Measurements from ENCODE around the gene KCNAB2. TPM values are rescaled to one million over a fixed set of nuclear protein-coding genes. Genes with fewer than 3 reads are reported as not detected.

The KCNAB2 gene
- total RNA-seq, 1 donor from 2014 or later: 2.7 TPM

DNA sequence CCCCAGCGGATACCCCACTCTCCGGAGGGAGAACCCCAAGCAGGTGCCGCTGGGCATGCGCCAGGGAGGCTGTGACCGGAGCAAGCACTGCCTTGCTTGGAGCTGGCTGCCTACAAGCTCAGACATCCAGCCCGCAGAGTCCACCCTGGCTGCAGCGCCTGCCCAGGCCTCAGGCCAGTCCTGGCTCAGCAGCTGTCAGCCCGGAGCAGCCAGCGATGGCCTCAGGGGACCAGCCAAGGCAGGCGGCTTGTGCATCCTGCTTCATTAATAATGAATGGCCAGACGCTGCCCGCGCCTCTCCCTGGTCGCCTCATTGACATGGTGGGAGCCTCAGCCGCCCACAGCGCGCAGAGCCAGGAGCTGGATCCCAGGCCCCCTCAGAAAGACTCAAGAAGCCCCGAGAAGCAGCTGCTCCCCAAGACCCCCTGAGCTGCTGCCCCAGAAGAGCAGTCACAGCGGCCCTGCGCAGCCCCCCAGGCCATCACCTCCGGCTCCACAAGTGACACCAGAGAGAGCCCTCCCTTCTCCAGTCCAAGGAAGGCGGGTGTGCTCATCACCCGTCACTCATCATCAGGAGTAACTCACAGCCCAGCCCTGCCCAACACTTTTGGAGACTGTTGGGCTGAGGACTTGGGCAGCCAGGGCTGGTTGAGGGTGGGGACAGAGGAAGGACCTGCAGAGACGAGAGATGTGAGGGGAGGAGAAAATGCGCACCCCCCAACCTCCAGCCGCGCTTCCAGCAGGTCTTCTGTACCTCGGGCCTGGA is 19.6 kb downstream of the KCNAB2 start:
- no peak for DNase-seq (ENCODE audit: low read depth)
- H3K27me3 ChIP-seq (ENCODE audit: control insufficient read depth, insufficient read depth, low read length): no peaks in the 10 kb centered on the region
- TF ChIP-seq, protein P1, sequence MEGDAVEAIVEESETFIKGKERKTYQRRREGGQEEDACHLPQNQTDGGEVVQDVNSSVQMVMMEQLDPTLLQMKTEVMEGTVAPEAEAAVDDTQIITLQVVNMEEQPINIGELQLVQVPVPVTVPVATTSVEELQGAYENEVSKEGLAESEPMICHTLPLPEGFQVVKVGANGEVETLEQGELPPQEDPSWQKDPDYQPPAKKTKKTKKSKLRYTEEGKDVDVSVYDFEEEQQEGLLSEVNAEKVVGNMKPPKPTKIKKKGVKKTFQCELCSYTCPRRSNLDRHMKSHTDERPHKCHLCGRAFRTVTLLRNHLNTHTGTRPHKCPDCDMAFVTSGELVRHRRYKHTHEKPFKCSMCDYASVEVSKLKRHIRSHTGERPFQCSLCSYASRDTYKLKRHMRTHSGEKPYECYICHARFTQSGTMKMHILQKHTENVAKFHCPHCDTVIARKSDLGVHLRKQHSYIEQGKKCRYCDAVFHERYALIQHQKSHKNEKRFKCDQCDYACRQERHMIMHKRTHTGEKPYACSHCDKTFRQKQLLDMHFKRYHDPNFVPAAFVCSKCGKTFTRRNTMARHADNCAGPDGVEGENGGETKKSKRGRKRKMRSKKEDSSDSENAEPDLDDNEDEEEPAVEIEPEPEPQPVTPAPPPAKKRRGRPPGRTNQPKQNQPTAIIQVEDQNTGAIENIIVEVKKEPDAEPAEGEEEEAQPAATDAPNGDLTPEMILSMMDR (IDR thresholded peaks at IDR 0.05; ENCODE audit: insufficient read depth, low read length, poor library complexity, severe bottlenecking): no peak
- no peak overlapping the region for H3K4me3 ChIP-seq (ENCODE audit: low read depth, low read length)
- H3K36me3 ChIP-seq (ENCODE audit: control insufficient read depth, insufficient read depth, low read length): no peaks in the 10 kb centered on the region

DNA sequence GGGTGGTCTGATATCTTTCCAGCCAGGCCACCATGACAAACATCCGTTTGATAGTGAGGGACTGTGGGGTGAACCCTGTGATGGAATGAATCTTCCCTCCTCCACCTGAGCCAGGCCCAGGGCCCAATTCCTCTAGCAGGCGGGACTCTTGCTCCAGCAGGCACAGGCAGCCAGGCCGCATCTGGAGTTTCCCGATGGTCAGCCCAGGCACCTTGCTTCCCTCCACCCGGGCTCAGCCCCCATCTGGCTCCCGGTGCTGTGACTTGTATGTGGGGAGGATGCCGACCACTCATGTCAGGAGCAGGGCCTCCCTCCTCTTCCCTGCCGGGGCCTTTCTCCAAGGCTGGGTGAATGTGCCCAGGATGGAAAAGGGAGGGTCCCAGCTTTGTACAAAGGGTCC is 21.0 kb downstream of the KCNAB2 start:
- DNase-seq (ENCODE audit: low read depth): no peak
- Histone ChIP-seq H3K36me3 (ENCODE audit: control insufficient read depth, insufficient read depth, low read length) (no peaks in the 10 kb centered on the region), H3K4me3 (ENCODE audit: low read depth, low read length) (no peak overlapping the region), H3K27me3 (ENCODE audit: control insufficient read depth, insufficient read depth, low read length) (no peaks in the 10 kb centered on the region)
- TF ChIP-seq, protein P1 (IDR thresholded peaks at IDR 0.05; ENCODE audit: insufficient read depth, low read length, poor library complexity, severe bottlenecking): no peak

DNA sequence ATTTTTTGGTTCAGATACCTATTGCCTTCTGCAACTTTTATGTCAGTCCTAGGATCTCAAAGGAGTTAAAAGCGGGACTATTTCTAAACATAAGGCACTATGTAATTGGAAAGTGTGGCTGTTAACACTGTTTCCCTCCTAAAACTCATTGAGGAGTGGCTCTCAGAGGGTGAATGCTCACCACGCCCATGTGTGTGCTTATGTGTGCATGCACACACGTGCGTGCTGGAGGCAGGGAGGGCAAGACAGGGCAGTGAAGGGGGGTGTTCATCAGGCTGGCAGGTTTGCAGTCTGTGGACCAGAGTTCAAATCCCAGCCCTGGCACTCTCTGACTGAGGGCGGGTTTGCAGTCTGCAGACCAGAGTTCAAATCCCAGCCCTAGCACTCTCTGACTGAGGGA is 22.4 kb downstream of the KCNAB2 start:
- no peaks in the 10 kb centered on the region for H3K36me3 ChIP-seq (ENCODE audit: control insufficient read depth, insufficient read depth, low read length)
- H3K27me3 ChIP-seq (ENCODE audit: control insufficient read depth, insufficient read depth, low read length): no peaks in the 10 kb centered on the region
- TF ChIP-seq, protein P1 (IDR thresholded peaks at IDR 0.05; ENCODE audit: insufficient read depth, low read length, poor library complexity, severe bottlenecking): no peak
- DNase-seq (ENCODE audit: low read depth): no peak
- no peak overlapping the region for H3K4me3 ChIP-seq (ENCODE audit: low read depth, low read length)

DNA sequence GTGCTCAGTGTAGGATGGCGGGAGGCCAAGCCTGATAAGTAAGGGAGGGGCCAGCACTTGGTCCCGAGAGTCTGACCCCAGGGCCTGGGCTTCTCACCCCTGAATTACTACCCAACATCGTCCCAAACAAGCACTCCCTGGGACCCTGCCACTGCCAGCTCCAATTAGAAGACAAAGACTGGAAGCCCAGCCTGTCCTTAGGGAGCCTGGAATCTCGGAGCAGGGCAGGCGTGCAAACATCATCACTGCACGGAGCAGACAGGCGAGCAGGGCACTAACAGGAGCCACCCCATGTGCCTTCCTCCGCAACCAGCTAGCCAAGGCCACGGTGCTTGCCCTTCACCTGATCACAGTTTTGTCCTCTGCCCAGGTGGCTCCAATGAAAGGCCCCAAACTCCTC is 23.2 kb downstream of the KCNAB2 start:
- no peak for DNase-seq (ENCODE audit: low read depth)
- TF ChIP-seq, protein P1 (IDR thresholded peaks at IDR 0.05; ENCODE audit: insufficient read depth, low read length, poor library complexity, severe bottlenecking): no peak
- no peak overlapping the region for H3K4me3 ChIP-seq (ENCODE audit: low read depth, low read length)
- no peaks in the 10 kb centered on the region for H3K36me3 ChIP-seq (ENCODE audit: control insufficient read depth, insufficient read depth, low read length)
- no peaks in the 10 kb centered on the region for H3K27me3 ChIP-seq (ENCODE audit: control insufficient read depth, insufficient read depth, low read length)

DNA sequence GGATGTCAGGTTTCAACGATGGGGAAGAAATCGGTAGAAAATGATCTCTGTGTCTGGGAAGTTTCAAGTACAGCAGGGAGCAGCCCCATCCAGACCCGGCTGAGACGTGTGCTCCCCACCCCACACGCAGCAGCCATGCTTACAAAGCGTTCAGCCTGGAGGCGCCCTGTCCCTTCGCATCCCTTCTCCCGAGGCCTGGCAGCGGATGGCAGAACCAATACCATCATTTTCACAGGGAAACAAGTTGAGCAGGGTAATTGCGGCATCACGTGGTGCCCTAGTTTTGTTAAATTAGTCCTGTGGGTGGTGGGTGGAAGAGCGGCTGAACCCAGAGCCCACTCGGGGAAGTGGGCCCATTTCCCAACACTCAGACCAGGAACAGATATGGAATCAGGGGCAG is 23.9 kb downstream of the KCNAB2 start:
- H3K27me3 ChIP-seq (ENCODE audit: control insufficient read depth, insufficient read depth, low read length): no peaks in the 10 kb centered on the region
- H3K36me3 ChIP-seq (ENCODE audit: control insufficient read depth, insufficient read depth, low read length): no peaks in the 10 kb centered on the region
- DNase-seq (ENCODE audit: low read depth): no peak
- TF ChIP-seq, protein P1 (IDR thresholded peaks at IDR 0.05; ENCODE audit: insufficient read depth, low read length, poor library complexity, severe bottlenecking): no peak
- no peak overlapping the region for H3K4me3 ChIP-seq (ENCODE audit: low read depth, low read length)

DNA sequence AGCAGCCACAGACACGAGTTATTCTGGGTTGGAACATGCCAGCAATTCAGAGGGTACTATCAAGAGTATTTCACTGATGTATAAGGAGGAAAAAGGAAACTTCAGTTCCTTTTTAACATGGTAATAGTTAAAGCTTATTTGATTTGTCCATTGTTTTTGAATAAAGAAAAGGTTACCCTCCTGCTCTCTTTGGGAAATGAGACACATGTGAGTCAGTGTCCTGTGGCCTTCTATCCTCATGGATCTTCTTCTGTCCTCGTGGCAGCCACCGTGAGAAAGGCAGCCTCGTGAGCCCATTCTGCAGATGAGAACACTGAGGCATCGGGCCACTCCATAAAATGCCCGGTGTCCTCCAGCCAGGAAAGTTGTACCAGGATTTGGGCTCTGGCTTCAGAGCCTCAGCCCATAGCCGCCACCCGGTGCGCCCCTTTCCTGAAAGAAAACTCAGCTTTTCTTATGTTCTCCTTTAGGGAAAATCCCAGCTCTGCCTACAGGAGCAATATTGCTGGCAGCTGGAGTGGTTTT is 24.8 kb downstream of the KCNAB2 start:
- Histone ChIP-seq H3K27me3 (ENCODE audit: control insufficient read depth, insufficient read depth, low read length) (no peaks in the 10 kb centered on the region), H3K36me3 (ENCODE audit: control insufficient read depth, insufficient read depth, low read length) (no peaks in the 10 kb centered on the region), H3K4me3 (ENCODE audit: low read depth, low read length) (no peak overlapping the region)
- TF ChIP-seq, protein P1 (IDR thresholded peaks at IDR 0.05; ENCODE audit: insufficient read depth, low read length, poor library complexity, severe bottlenecking): no peak
- DNase-seq (ENCODE audit: low read depth): no peak
